Astrocyte of the spinal cord (primary cell): ENCODE results near the gene VPS26B.

Source experiments
- DNase-seq: peaks from one replicate; pipeline ENCODE4 v3.0.0; 2011; ENCODE audit warnings: low read depth, low spot score
- H3K4me3 ChIP-seq: 2 replicates; pipeline ENCODE4 v1.5.1; 2011; ENCODE audit warnings: low read depth, mild to moderate bottlenecking, low read length, moderate library complexity
- in situ Hi-C: cut with HindIII; loops from 2 replicates; pipeline ENCODE4 v1.10.0; 2017; ENCODE audit warnings: low sequenced_read_pairs
- TF ChIP-seq, protein P1 (sequence below): IDR thresholded peaks from 2 replicates; pipeline ENCODE4 v1.5.1; 2012; ENCODE audit warnings: low read depth, mild to moderate bottlenecking, low read length, inconsistent platforms

The VPS26B gene

DNA sequence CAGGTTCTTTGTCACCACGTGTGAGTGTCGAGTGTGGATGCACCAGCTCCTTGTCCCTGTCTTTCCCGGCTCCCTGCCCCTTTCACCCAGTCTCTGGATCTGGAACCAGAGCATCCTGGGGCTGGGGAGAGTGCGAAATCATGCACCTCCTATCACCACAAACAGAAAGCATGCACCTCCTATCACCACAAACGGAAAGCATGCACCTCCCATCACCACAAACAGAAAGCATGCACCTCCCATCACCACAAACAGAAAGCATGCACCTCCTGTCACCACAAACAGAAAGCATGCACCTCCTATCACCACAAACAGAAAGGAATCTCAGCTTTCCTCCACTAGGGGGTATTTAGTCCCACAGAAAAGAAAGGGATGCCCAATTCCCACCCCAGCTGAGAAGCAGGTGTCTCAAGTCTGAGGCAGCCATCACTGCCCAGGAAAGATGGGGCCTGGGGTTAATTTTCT, 45.8 kb downstream of the VPS26B start:
- H3K4me3 ChIP-seq: no peak overlapping the region
- TF ChIP-seq, protein P1, sequence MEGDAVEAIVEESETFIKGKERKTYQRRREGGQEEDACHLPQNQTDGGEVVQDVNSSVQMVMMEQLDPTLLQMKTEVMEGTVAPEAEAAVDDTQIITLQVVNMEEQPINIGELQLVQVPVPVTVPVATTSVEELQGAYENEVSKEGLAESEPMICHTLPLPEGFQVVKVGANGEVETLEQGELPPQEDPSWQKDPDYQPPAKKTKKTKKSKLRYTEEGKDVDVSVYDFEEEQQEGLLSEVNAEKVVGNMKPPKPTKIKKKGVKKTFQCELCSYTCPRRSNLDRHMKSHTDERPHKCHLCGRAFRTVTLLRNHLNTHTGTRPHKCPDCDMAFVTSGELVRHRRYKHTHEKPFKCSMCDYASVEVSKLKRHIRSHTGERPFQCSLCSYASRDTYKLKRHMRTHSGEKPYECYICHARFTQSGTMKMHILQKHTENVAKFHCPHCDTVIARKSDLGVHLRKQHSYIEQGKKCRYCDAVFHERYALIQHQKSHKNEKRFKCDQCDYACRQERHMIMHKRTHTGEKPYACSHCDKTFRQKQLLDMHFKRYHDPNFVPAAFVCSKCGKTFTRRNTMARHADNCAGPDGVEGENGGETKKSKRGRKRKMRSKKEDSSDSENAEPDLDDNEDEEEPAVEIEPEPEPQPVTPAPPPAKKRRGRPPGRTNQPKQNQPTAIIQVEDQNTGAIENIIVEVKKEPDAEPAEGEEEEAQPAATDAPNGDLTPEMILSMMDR: peak; percentile 18
- in situ Hi-C loops: no loop called here
- no peak for DNase-seq

- no peak for DNase-seq
- TF ChIP-seq, protein P1: no peak
- in situ Hi-C loops: no loop called here
These were observed 47.5 kb downstream of the VPS26B start for GRCh38 chr11:134271978-134272377.

GRCh38 chr11:134272381-134273316, 48.2 kb downstream of the VPS26B start:
- in situ Hi-C loops: no loop called here
- TF ChIP-seq, protein P1: no peak
- DNase-seq: no peak
- no peak overlapping the region for H3K4me3 ChIP-seq

More at GRCh38 chr11:134271978-134272377, 47.5 kb downstream of the VPS26B start:
- H3K4me3 ChIP-seq: no peak overlapping the region

- TF ChIP-seq, protein P1: no peak
- H3K4me3 ChIP-seq: no peak overlapping the region
- in situ Hi-C loops: no loop called here
- DNase-seq: no peak
These were observed 48.8 kb downstream of the VPS26B start for GRCh38 chr11:134273317-134273712.

DNA sequence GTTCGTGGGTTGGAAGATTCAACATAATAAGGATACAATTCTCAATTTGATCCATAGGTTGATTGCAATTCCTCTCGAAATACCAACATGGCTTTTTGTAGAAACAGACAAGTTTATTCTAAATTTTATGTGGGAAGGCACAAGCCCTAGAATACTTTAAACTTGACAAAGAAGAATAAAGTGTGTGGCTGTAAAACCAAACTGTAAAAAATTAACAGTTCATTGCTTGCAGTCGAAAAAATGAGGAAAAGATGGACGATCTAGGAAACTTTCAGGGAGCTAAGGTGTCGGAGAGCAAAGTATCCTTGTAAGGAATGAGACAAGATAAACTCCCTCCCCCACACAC, 50.7 kb downstream of the VPS26B start:
- no peak overlapping the region for H3K4me3 ChIP-seq
- in situ Hi-C loops: no loop called here
- no peak for DNase-seq
- TF ChIP-seq, protein P1: no peak

GRCh38 chr11:134275534-134276395, 51.3 kb downstream of the VPS26B start, which contains the start of gene GLB1L3:
Gene GLB1L3 (plus strand): TSS chr11:134276379. CDS start chr11:134276741, 362 bp downstream.
- peak within 1 kb of the TSS; percentile 31 for H3K4me3 ChIP-seq
- DNase-seq: no peak
- TF ChIP-seq, protein P1: peak; percentile 41
- in situ Hi-C loops: no loop called here
